ENCODE results near the gene ALCAM. TPM values are rescaled to one million over a fixed set of nuclear protein-coding genes. Genes with fewer than 3 reads are reported as not detected.

ALCAM gene
- polyA plus RNA-seq, 1 of the 3 experiments (the other 2 are of a cell fraction), result 58.3 TPM

DNA sequence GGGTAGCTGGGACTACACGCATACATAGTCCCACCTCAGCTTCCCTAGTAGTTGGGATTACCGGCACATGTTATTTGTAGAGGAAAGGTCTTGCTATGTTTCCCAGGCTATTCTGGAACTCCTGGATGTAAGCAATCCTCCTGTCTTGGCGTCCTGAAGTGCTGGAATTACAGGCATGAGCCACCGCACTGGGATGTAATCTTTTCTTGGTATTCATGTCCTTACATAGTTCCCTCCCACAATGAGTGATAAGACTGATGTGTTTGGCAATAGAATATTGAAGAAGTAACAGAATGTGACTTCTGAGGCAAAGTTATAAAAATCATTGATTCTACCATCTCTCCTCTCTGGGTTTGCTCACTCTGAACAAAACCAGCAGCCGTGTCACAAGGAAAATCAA is 22.7 kb upstream of the ALCAM start:
- ChIA-PET CTCF (no interaction called here), POLR2A (no interaction called here)
- Histone ChIP-seq H2AFZ (ENCODE audit: low read depth) (no peak overlapping the region), H3K27ac (ENCODE audit: low read depth in 2 of 2, low read length in 1 of 2) (no peak overlapping the region), H3K4me1 (ENCODE audit: control insufficient read depth in 1 of 2, insufficient read depth in 2 of 2, low read depth in 1 of 2, low read length in 1 of 2) (no peaks in the 10 kb centered on the region), H3K9ac (no peak overlapping the region), H3K36me3 (replicated peaks in 1 of 2; ENCODE audit: control insufficient read depth in 1 of 2, insufficient read depth in 2 of 2, low read length in 1 of 2) (no peaks in the 10 kb centered on the region), H3K9me3 (no peaks in the 10 kb centered on the region), H3K4me2 (no peak overlapping the region), H3K4me3 (ENCODE audit: low read depth in 2 of 2, low read length in 1 of 2) (no peak overlapping the region), H4K20me1 (ENCODE audit: insufficient read depth) (no peaks in the 10 kb centered on the region), H3F3A (replicated peaks; ENCODE audit: insufficient read depth) (no peaks in the 10 kb centered on the region), H3K9me2 (no peaks in the 10 kb centered on the region), H3K79me2 (ENCODE audit: insufficient read depth) (no peaks in the 10 kb centered on the region), H3K27me3 (ENCODE audit: insufficient read depth) (no peaks in the 10 kb centered on the region)
- 87% methylated on average over 5 of the region's 5 CpGs for WGBS (ENCODE audit: low lambda C conversion rate)
- TF ChIP-seq, protein P1, sequence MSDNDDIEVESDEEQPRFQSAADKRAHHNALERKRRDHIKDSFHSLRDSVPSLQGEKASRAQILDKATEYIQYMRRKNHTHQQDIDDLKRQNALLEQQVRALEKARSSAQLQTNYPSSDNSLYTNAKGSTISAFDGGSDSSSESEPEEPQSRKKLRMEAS (IDR thresholded peaks at IDR 0.05; ENCODE audit: low read depth), result no peak
- TF ChIP-seq RAD21 (IDR thresholded peaks at IDR 0.05; ENCODE audit: low read length) (no peak), YY1 (IDR thresholded peaks at IDR 0.05; ENCODE audit: low read depth) (no peak), TCF12 (IDR thresholded peaks at IDR 0.05) (no peak)
- no peak for DNase-seq

GRCh38 chr3:105345156-105345555 is 21.6 kb upstream of the ALCAM start:
- WGBS (ENCODE audit: low lambda C conversion rate), result 78% methylated on average over 5 of the region's 5 CpGs
- H3K36me3 ChIP-seq (replicated peaks in 1 of 2; ENCODE audit: control insufficient read depth in 1 of 2, insufficient read depth in 2 of 2, low read length in 1 of 2), result no peaks in the 10 kb centered on the region
- no peaks in the 10 kb centered on the region for H3K79me2 ChIP-seq (ENCODE audit: insufficient read depth)
- ChIA-PET CTCF (no interaction called here), POLR2A (no interaction called here)
- DNase-seq, result no peak
- no peak for TF ChIP-seq SIN3A (IDR thresholded peaks at IDR 0.05; ENCODE audit: borderline replicate concordance, low read depth, low read length)
- TF ChIP-seq, protein P2, sequence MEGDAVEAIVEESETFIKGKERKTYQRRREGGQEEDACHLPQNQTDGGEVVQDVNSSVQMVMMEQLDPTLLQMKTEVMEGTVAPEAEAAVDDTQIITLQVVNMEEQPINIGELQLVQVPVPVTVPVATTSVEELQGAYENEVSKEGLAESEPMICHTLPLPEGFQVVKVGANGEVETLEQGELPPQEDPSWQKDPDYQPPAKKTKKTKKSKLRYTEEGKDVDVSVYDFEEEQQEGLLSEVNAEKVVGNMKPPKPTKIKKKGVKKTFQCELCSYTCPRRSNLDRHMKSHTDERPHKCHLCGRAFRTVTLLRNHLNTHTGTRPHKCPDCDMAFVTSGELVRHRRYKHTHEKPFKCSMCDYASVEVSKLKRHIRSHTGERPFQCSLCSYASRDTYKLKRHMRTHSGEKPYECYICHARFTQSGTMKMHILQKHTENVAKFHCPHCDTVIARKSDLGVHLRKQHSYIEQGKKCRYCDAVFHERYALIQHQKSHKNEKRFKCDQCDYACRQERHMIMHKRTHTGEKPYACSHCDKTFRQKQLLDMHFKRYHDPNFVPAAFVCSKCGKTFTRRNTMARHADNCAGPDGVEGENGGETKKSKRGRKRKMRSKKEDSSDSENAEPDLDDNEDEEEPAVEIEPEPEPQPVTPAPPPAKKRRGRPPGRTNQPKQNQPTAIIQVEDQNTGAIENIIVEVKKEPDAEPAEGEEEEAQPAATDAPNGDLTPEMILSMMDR (IDR thresholded peaks at IDR 0.05), result no peak
- TF ChIP-seq ELF1 (IDR thresholded peaks at IDR 0.05), result no peak
- no peak for TF ChIP-seq MXI1 (IDR thresholded peaks at IDR 0.05; ENCODE audit: low read depth, low read length)
- no peak for TF ChIP-seq NFIC (IDR thresholded peaks at IDR 0.05; ENCODE audit: borderline replicate concordance)
- TF ChIP-seq IRF3 (IDR thresholded peaks at IDR 0.05; ENCODE audit: low read depth, low read length), result no peak
- TF ChIP-seq FOXJ3 (CRISPR knock-in tag; IDR thresholded peaks at IDR 0.05), result no peak
- no peak for TF ChIP-seq POLR2AphosphoS5 (IDR thresholded peaks at IDR 0.05; ENCODE audit: low read depth, low read length)
- TF ChIP-seq CHD2 (IDR thresholded peaks at IDR 0.05; ENCODE audit: low read length, partially characterized antibody), result no peak
- no peak for TF ChIP-seq USF1 (IDR thresholded peaks at IDR 0.05; ENCODE audit: borderline replicate concordance, low read depth)
- TF ChIP-seq, protein P3, sequence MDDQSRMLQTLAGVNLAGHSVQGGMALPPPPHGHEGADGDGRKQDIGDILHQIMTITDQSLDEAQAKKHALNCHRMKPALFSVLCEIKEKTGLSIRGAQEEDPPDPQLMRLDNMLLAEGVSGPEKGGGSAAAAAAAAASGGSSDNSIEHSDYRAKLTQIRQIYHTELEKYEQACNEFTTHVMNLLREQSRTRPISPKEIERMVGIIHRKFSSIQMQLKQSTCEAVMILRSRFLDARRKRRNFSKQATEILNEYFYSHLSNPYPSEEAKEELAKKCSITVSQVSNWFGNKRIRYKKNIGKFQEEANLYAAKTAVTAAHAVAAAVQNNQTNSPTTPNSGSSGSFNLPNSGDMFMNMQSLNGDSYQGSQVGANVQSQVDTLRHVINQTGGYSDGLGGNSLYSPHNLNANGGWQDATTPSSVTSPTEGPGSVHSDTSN (IDR thresholded peaks at IDR 0.05), result no peak
- TF ChIP-seq EP300 (IDR thresholded peaks at IDR 0.05; ENCODE audit: borderline replicate concordance in 1 of 2, low read depth in 1 of 2, low read length in 1 of 2), result no peak
- TF ChIP-seq GABPA (IDR thresholded peaks at IDR 0.05; ENCODE audit: low read depth), result no peak
- TF ChIP-seq TEAD4 (IDR thresholded peaks at IDR 0.05; ENCODE audit: borderline replicate concordance, insufficient read depth), result no peak
- no peak for TF ChIP-seq RCOR1 (IDR thresholded peaks at IDR 0.05; ENCODE audit: low read length)
- TF ChIP-seq EZH2phosphoT487 (IDR thresholded peaks at IDR 0.05; ENCODE audit: borderline replicate concordance, low read depth), result no peak
- TF ChIP-seq RXRA (IDR thresholded peaks at IDR 0.05; ENCODE audit: borderline replicate concordance, low read depth), result no peak
- TF ChIP-seq RAD21 (IDR thresholded peaks at IDR 0.05; ENCODE audit: low read length), result no peak
- H3K27me3 ChIP-seq (ENCODE audit: insufficient read depth), result no peaks in the 10 kb centered on the region
- no peak overlapping the region for H3K9ac ChIP-seq
- H3K4me3 ChIP-seq (ENCODE audit: low read depth in 2 of 2, low read length in 1 of 2), result no peak overlapping the region
- H4K20me1 ChIP-seq (ENCODE audit: insufficient read depth), result no peaks in the 10 kb centered on the region
- no peak overlapping the region for H3K4me2 ChIP-seq
- H3K4me1 ChIP-seq (ENCODE audit: control insufficient read depth in 1 of 2, insufficient read depth in 2 of 2, low read depth in 1 of 2, low read length in 1 of 2), result no peaks in the 10 kb centered on the region; a peak in 1 of 4 replicates
- no peak overlapping the region for H3K27ac ChIP-seq (ENCODE audit: low read depth in 2 of 2, low read length in 1 of 2)
- no peaks in the 10 kb centered on the region for H3K9me2 ChIP-seq
- H2AFZ ChIP-seq (ENCODE audit: low read depth), result no peak overlapping the region
- no peaks in the 10 kb centered on the region for H3K9me3 ChIP-seq
- H3F3A ChIP-seq (replicated peaks; ENCODE audit: insufficient read depth), result no peaks in the 10 kb centered on the region

Measured in SK-N-SH (cell line).